Measurements from ENCODE around the gene PDXDC1. TPM values are rescaled to one million over a fixed set of nuclear protein-coding genes. Genes with fewer than 3 reads are reported as not detected.
"Not testable (repeated sequence)": the region's sequence is repeated elsewhere in the genome, so short reads cannot be mapped to it uniquely, and the experiment has no call there.

The PDXDC1 gene
- total RNA-seq, 1 donor from 2014 or later, result 107 TPM

- H3K9me3 Mint-ChIP-seq (ENCODE audit: unreplicated experiment); H3K4me1 Mint-ChIP-seq (ENCODE audit: unreplicated experiment); H3K36me3 Mint-ChIP-seq (ENCODE audit: unreplicated experiment); DNase-seq (ENCODE audit: extremely low spot score, unreplicated experiment); H3K27ac Mint-ChIP-seq (ENCODE audit: unreplicated experiment); H3K4me3 Mint-ChIP-seq (ENCODE audit: unreplicated experiment): not testable (repeated sequence)
- H3K27me3 Mint-ChIP-seq (ENCODE audit: unreplicated experiment), result peaks cover 14% of the 10 kb centered on the region
Measured at GRCh38 chr16:15179909-15180308, 205.1 kb downstream of the PDXDC1 start.

- H3K9me3 Mint-ChIP-seq (ENCODE audit: unreplicated experiment); H3K36me3 Mint-ChIP-seq (ENCODE audit: unreplicated experiment); H3K27ac Mint-ChIP-seq (ENCODE audit: unreplicated experiment); DNase-seq (ENCODE audit: extremely low spot score, unreplicated experiment); H3K4me3 Mint-ChIP-seq (ENCODE audit: unreplicated experiment); H3K4me1 Mint-ChIP-seq (ENCODE audit: unreplicated experiment): not testable (repeated sequence)
- H3K27me3 Mint-ChIP-seq (ENCODE audit: unreplicated experiment), result peaks cover 15% of the 10 kb centered on the region
Measured at GRCh38 chr16:15180946-15181345, 206.1 kb downstream of the PDXDC1 start.

- H3K27me3 Mint-ChIP-seq (ENCODE audit: unreplicated experiment), result peaks cover 15% of the 10 kb centered on the region
- H3K4me1 Mint-ChIP-seq (ENCODE audit: unreplicated experiment); H3K4me3 Mint-ChIP-seq (ENCODE audit: unreplicated experiment); H3K27ac Mint-ChIP-seq (ENCODE audit: unreplicated experiment); H3K9me3 Mint-ChIP-seq (ENCODE audit: unreplicated experiment); H3K36me3 Mint-ChIP-seq (ENCODE audit: unreplicated experiment); DNase-seq (ENCODE audit: extremely low spot score, unreplicated experiment): not testable (repeated sequence)
Measured at GRCh38 chr16:15184000-15184399, 209.2 kb downstream of the PDXDC1 start.

Small RNA genes within 50 kb of the gene (microRNA-seq; reads per million reads assigned to microRNA genes)
- gene MIR1972-1 (ENCODE audit: unreplicated experiment) (not detected), gene MIR3180-4 (ENCODE audit: unreplicated experiment) (not detected), gene MIR6511A1 (ENCODE audit: unreplicated experiment) (not detected), gene MIR6511B2 (ENCODE audit: unreplicated experiment) (not detected), gene MIR6770-1 (ENCODE audit: unreplicated experiment) (not detected)

Other genes with a start within 250 kb of the PDXDC1 start
- 9.0 and 9.5 TPM in 2 replicates for gene NPIPA2, start 232.5 kb upstream of the PDXDC1 start, total RNA-seq
- 95.4 and 109 TPM in 2 replicates for gene NOMO1, start 141.3 kb upstream of the PDXDC1 start, total RNA-seq
- 148 and 176 TPM in 2 replicates for gene NPIPA1, start 37.6 kb upstream of the PDXDC1 start, total RNA-seq
- gene NTAN1, start 81.0 kb downstream of the PDXDC1 start, total RNA-seq, result 54.9 and 56.4 TPM in 2 replicates
- gene RRN3, start 119.2 kb downstream of the PDXDC1 start, total RNA-seq, result 23.8 and 24.2 TPM in 2 replicates